SK-MEL-5 (cell line): ENCODE results near the gene ZNF396. TPM values are rescaled to one million over a fixed set of nuclear protein-coding genes. Genes with fewer than 3 reads are reported as not detected.

Source experiments
- DNase-seq: peaks from one replicate; pipeline ENCODE4 v3.0.0-alpha.2; 2016; ENCODE audit warnings: low read depth, low spot score
- in situ Hi-C: cut with HindIII; loops from 2 replicates; pipeline ENCODE4 v1.10.0; 2016; ENCODE audit warnings: low sequenced_read_pairs, high pct_unique_total_duplicates, low pct_unique_long_range_greater_than_20kb
- polyA plus RNA-seq, 2 experiments: library from polyadenylated mRNA; depleted of rRNA; stranded (reverse); fragments of >200 nt; gene quantifications; 2 replicates each; pipeline ENCODE4 v1.2.3, GENCODE V29; 2015
- total RNA-seq: library from RNA; depleted of rRNA; stranded (reverse); fragments of >200 nt; shearing (Covaris generic); gene quantifications from 2 replicates; pipeline ENCODE4 v1.2.3, GENCODE V29; 2014; rRNA removed

ZNF396 gene
- total RNA-seq = 4.5 and 5.1 TPM in 2 replicates
- 1.5 TPM in 2 replicates for polyA plus RNA-seq (2015; cell fraction: cytosol; rRNA removed)
- 0.60 and 2.5 TPM in 2 replicates for polyA plus RNA-seq (2015; cell fraction: nucleus; rRNA removed)

DNA sequence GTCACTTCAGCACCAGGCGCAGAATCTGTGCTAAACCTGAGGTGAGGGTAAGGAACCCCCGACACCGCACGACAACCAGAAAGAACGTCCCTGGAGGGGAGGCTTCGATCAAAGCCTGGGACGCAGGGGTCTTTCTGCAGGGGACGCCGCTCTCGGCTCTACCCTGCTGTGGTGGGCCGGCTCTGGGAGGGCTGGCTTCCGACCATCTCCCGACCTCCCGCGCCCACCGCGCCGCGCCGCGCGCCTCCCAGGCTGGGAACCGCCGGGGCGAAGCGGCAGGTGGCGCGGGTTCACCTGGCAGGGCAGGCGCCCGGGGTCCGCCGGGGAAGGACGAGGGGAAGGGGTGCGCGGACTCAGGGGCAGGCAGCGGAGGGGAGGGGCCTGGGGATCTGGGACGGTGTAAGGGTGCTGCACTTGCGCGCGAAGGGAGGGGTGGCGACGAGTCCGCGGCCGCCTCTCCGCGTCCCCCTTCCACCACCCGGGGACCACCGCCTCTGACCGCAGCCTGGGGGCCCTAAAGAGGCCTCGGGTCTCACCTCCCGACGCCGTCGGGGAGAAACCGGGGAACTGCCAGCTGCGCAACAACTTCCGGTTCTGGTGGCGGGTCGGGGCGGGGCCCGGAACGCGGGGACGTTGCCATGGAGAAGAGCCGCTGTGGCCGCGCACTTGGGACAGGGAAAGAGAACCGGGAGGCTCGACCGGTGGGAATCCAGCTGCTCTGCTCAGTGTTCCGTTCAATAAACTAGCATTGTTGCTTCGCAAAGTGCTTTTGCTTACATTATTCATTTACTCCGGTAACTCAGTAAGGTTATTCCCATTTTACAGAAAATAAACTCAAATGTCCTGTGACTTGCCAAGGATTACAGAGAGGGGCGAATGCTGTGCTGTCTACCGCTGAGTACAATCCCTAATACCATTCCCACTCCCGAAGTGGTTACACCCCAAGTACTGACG is at the start of gene ZNF396:
ZNF396 (minus strand) TSS at position 596 of the 954 bp plus-strand sequence. CDS start 3,045 bp downstream, outside the sequence.
- in situ Hi-C loops = no loop called here
- DNase-seq = peak; percentile 66

DNA sequence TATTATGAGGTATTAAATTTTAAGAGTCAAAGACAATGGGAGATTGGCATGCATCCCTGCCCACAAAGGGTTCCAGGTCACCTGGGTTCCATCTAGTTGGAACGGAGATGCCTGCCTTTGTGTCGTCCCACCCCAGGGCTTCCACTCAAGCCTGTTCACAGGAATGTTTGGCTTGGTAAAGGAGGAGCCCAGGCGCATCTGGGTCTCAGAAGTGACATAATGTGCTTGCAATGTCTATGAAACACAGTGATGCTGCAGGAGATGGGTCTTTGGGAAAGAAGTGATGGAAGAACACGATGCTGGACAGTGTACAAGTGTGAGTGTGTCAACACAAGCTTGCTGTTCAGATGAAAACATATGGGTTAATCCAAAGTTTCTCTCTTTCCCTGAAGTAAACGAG is 49.6 kb upstream of the ZNF396 start:
- in situ Hi-C loops = no loop called here
- DNase-seq = no peak

DNA sequence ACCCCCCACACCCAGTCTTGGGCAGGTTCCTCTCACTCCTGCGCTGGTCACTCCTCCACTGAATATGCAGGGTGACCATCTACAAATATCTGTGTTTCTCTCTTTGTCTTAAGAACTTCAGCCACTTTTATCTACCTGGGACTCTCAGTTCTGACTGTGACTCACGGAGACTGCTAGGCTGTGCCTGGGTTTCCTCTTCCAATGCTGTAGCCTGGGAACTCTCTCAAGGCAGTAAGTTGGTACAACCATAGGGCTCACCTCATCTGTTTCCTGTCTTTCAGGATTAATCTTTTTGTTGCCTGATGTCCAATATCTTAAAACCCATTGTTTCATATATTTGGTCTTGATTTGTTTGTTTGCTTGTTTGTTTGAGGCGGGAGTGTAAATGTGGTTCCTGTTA is 47.2 kb upstream of the ZNF396 start:
- no peak for DNase-seq

DNA sequence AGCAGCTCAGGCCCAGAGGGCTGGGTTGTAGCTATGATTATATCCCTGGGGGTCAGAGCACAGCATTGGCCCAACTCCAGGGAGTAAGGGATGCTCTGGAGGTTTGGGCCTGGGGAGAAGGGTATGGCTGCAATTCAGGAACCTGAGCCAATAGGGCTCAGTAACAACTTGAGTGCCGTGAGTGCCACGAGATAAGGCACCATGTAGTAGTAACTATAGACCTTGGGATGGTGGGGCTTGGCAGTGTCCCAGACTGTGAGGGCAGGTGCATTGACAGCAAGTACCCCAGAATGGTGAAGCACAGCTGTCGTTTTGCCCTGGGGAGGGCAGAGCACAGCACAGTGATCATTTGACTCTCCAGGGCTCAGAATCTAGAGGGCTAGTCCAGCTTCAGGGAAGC is 45.1 kb upstream of the ZNF396 start:
- DNase-seq = no peak
- in situ Hi-C loops = no loop called here

More for the DNA sequence above, 47.2 kb upstream of the ZNF396 start:
- in situ Hi-C loops = no loop called here

DNA sequence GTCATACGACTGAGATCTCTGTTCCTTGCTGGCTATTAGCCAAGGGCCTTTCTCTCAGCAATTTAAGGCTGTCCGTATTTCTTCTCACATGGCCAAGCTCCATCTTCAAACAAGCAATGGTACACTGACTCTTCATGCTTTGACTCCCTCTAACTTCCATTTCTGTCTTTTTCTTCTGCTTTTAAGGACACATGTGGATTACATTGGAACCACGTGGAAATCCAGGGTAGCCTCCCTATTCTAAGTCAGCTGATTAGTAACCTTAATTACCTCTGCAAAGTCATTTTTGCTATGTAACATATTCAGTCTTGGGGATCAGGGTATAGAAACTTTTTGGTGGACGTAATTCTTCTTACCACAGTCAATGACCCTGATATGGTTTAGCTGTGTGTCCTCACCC is 41.5 kb upstream of the ZNF396 start:
- in situ Hi-C loops = no loop called here
- DNase-seq = no peak

DNA sequence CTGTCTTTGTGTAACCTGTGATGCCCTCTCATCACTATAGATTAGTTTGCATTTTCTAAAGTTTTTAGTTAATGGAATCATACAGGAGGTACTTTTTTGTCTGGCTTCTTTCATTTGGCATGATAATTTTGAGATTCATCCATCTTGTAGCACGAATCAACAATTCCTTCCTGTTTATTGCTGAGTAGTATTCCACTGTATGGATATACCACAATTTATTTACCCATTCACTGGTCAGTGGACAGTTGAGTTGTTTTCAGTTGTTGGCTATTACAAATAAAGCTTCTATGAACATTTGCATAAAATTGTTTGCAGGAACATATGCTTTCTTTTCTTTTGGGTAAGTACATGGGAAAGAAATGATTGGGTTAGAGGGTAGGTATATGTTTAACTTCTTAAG is 40.1 kb upstream of the ZNF396 start:
- in situ Hi-C loops = no loop called here
- DNase-seq = no peak

DNA sequence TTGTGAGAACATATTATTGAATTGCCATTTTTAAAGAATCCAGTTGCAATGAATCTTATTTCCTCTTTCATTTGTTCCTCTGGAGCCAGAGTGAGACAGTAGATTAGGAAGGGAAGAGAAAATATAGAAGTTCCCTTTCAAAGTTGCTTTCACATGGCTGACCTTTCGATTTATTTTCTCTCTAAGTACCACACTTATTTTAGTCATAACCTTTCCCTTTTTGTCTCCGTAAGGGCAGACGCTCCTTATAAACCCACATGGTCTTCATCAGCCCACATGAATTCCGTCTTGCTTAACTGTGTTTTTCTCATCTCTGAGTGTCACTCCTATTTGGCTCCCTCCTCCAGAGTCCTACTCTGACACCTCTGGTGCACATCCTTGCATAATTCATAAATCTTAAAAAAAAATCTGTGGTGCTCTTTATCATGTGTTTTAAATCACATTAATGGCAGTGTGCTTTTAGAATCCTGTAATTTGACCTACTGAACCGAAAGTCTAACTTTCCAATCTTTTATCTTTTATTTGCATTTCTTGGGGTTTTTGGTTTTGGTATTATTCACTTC is 38.5 kb upstream of the ZNF396 start:
- DNase-seq = no peak
- in situ Hi-C loops = no loop called here

DNA sequence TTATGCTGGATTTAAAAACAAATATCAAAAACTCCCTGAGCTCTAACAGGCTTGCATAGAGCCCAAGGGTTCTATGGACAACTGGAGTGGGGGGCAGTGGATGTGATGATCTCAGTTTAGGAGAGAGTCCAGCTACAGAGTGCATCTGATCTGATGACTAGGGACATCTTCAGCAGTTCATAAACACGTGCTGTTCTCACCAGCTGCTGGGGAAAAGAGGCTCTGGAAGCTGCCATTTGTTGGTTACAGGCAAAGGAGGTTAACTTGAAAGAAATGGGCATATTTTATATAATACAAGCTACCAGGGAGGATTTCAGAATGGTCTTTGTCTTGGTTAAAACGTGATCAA is 36.0 kb upstream of the ZNF396 start:
- no peak for DNase-seq
- in situ Hi-C loops = no loop called here

DNA sequence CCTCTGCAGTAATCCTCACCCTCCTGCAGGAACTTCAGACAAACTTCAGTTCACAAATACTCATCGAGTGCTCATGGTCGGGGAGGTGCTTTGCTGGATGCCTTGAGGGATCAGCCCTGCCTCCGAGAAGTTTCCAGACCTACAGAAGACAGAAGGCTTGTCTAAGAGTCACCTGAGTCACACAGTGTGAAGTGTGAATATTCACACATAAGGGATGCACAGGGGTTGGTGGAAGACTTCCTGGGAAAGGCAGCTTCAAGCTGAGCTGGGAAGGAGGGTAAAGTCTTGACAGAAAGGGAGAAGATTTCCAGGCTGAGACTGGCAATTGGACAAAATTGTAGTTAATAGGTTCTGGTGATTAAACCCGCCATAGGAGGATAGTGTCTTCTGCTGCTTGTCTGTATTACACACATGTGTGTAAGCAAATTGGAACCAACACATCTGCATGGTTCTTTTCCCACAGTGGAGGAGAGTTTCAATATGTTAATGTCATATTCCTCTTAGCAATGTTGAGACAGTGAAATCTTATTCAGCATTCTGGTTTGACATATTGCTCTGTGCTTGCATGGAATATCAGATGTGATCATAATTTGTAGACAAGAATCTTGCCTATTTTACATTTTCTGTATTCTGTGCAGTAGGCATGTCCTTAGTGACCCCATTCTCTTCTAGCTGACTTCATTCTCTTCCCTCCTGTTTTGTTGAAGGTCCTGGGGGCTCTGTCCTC is 34.7 kb upstream of the ZNF396 start:
- in situ Hi-C loops = no loop called here
- DNase-seq = no peak

DNA sequence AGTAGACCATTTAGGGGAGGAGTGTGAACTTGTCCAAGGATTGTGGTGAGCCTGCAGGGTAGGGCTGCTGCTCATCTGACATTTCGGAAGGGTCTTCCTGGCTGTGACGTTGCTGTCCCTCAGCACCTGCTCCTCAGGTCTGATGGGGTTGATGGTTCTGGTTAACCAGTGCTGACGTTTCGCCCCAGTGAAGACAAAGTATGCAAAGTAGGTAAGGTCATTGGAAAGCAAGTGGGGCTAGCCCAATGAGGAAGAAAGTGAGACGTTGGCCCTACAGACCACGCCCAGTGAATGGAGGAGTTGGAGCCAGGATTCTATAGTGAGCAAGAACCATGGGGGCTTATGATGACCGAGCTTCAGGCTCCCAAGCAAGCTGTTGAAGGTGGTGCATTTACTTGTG is 33.4 kb upstream of the ZNF396 start:
- in situ Hi-C loops = no loop called here
- no peak for DNase-seq

DNA sequence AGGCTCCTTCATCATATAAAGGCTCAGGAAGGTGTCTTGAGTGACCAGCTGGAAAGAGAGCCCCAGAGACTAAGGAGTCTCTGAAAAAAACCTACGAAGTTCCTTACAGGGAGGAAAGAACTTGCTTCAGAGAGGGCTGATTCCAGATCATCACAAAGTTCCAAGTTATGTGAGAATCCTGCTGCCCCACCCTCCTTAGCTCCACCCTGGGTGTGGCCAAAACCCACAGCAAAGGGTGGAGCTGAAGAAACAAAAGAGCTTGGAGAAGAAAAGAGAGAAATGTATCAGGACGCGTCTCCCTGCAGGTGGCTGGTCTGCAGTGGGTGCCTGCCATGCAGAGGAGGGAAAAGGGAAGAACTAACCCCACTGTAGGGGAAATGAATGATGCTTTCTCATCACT is 32.8 kb upstream of the ZNF396 start:
- DNase-seq = no peak
- in situ Hi-C loops = no loop called here

DNA sequence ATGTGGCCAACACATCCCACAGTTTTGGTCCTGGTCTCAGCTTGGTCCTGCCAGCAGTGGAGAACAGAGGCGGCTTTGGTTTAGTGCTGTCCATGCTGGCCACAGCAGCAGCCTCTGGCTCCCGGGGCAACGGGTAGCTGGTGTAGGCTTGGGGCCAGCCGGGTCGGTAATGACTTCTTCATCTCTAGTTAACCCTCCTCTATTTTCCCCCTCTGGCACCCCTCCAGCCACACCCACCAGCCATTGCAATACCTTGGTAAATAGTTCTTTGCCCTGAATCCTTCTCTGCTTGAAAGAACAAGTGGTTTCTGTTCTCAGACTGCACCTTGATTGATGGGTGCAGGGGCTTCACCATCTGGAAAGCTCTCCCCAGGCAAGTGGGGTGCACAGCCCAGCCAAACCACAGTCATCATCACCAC is 31.7 kb upstream of the ZNF396 start:
- in situ Hi-C loops = no loop called here
- no peak for DNase-seq

DNA sequence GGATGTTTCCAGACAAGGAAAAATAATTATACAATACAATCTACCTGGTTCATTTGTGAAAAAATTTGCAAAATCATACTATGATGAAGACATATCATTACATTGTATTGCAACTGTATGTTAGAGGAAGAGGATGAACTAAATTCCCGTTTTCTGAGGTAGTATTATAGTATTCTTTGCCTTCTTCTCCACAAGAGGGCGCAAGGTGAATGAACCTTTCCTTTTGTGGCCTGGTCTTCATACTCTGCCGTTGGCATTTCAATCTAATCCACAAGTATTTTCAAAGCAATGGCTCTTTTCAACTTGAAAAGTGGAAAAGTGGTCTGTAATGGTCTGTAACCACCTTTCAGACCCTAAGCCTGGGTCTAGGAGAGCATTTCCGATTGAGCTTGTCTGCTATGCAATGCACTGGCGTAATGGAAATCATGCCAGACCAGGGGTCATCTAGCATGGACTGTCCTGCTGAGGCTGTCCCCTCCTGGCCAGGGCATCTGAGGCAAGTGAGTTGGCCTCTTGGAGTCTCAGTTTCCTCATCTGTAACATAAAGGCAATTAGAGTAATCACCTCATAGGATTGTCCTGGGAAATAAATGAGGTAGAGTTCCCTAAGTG is 30.8 kb upstream of the ZNF396 start:
- in situ Hi-C loops = no loop called here
- peak; percentile 81 for DNase-seq

DNA sequence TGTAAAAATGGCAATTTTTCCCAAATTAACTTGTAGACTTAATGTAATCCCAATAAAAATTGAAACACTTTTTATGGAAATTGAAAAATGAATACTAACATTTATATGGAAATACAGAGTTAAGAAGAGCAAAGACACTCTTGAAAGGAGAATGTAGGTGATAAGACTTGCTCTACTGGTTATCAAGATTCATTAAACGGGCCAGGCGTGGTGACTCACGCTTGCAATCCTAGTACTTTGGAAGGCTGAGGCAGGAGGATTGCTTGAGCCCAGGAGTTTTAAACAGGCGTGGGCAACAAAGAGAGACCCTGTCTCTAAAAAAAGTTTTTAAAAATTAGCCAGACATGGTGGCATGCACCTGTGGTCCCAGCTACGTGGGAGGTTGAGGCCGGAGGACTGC is 29.5 kb upstream of the ZNF396 start:
- in situ Hi-C loops = no loop called here
- DNase-seq = no peak

DNA sequence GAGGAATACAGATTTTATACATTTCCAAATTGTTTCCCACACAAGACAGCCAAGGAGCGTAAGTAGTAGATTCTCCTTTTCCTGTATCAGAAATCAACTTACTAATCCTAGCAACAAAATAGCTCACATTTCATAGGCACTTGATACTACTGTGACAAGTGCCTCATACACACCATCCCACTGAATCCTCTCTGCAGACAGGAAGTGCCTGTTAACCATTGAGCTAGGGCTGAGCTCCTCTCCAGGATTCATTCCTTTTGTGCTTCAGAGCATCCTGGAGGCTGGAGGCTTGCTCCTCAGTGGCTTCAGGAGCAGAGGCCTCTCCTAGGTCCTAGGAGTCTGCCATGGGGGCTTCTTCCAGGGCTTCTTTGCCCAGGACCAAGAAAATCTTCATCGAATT is 20.8 kb upstream of the ZNF396 start:
- in situ Hi-C loops = no loop called here
- DNase-seq = no peak

DNA sequence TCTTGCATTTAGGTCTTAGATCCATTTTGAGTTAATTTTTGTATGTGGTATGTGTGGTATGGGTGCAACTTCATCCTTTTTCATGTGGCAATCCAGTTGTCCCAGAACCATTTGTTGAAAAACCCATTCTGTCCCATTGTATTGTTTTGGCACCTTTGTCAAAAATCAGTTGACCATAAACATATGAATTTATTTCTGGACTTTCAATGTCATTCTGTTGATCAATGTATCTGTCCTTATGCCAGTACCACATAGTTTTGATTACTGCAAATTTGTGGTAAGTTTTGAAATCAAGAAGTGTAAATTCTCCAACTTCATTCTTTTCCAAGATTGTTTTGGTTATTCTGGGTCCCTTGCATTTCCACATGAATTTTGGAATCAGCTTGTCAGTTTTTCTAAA is 16.6 kb upstream of the ZNF396 start:
- no peak for DNase-seq
- in situ Hi-C loops = no loop called here

DNA sequence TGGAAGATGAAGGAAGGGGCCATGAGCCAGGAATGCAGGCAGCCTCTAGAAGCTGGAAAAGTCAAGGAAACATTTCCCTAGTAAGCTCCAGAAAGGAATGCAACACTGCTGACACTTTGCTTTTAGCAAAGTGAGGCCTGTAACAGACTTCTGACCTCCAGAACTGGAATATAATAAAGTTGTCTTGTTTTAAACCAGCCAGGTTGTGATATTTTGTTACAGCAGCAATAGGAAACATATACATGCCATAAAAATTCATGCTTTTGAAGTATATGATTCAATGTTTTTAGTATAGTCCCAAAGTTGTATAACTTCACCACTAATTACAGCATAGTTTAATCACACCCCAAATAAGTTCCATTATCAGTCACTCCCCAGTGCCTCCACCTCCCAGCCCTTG is 15.2 kb upstream of the ZNF396 start:
- no peak for DNase-seq
- in situ Hi-C loops = no loop called here
